GM12873 (cell line): ENCODE results near the gene NCOA1.

ENCODE experiments used
- TF ChIP-seq, protein P1 (sequence below): IDR thresholded peaks from 2 replicates; pipeline ENCODE4 v1.5.1; 2012; ENCODE audit warnings: low read depth, mild to moderate bottlenecking, moderate library complexity, low read length, control low read depth; ENCODE audit not compliant: insufficient read depth; ENCODE audit errors: missing control alignments

Gene NCOA1

DNA sequence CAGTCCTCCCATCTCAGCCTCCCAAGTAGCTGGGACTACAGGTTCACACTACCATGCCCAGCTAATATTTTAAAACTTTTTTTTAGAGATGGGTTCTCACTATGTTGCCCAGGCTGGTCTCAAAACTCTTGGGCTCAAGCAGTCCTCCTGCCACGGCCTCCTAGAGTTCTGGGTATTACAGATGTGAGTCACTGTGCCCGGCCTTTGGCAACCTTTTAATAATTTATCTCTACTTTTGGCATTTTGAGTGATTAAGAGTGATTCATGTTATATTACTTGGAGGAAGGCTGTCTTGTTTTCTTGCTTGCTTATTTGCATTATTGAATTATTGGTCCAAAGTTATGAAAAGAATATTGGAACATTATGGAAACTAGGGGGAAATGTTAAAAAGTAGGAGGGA is 24.3 kb downstream of the NCOA1 start:
- TF ChIP-seq, protein P1, sequence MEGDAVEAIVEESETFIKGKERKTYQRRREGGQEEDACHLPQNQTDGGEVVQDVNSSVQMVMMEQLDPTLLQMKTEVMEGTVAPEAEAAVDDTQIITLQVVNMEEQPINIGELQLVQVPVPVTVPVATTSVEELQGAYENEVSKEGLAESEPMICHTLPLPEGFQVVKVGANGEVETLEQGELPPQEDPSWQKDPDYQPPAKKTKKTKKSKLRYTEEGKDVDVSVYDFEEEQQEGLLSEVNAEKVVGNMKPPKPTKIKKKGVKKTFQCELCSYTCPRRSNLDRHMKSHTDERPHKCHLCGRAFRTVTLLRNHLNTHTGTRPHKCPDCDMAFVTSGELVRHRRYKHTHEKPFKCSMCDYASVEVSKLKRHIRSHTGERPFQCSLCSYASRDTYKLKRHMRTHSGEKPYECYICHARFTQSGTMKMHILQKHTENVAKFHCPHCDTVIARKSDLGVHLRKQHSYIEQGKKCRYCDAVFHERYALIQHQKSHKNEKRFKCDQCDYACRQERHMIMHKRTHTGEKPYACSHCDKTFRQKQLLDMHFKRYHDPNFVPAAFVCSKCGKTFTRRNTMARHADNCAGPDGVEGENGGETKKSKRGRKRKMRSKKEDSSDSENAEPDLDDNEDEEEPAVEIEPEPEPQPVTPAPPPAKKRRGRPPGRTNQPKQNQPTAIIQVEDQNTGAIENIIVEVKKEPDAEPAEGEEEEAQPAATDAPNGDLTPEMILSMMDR, result no peak

- TF ChIP-seq, protein P1, result no peak
These were observed 24.8 kb downstream of the NCOA1 start for GRCh38 chr2:24515831-24516230.

- TF ChIP-seq, protein P1, result no peak
These were observed 26.2 kb downstream of the NCOA1 start for GRCh38 chr2:24517247-24517646.

DNA sequence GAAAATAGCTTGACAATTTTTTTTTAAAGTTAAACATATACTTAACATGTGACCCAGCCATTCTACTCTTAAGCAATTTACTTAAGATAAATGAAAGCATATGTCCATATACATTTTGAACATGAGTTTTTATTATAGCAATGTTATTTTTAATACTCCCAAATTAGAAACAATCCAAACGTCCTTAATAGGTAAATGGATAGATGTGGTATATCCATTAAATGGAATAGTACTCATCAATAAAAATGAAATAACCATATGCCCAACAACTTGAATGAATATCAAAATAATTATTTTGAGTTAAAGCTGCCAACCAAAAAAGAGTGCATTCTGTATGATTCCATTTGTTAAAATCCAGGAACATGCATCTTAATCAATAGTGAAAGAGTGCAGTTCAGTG is 29.1 kb downstream of the NCOA1 start:
- TF ChIP-seq, protein P1, result no peak

DNA sequence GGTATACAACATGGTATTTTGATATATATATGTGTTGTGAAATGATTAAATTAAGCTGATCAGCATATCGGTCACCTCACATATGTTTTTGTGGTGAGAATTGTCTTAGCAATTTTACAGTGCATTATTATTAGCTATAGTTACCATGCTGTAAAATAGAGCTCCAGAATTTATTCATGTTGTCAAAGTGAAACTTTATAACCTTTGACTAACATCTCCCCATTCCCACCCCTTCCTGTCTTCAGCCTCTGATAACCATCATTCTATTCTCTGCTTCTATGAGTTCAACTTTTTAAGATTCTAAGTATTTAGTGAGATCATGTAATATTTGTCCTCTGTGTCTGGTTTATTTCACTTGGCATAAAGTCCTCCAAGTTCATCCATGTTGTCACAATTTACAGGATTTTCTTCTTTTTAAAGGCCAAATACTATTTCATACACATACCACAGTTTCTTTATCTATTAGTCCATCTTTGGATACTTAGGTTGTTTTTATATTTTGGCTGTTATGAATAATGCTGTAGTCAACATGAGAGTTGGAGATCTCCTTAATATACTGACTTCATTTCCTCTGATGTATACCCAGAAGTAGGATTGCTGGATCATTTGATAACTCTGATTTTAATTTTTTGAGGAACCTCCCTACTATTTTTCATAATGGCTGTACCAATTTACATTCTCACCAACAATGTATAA is 30.3 kb downstream of the NCOA1 start:
- TF ChIP-seq, protein P1, result no peak

GRCh38 chr2:24521975-24522639 is 31.1 kb downstream of the NCOA1 start:
- TF ChIP-seq, protein P1, result no peak

DNA sequence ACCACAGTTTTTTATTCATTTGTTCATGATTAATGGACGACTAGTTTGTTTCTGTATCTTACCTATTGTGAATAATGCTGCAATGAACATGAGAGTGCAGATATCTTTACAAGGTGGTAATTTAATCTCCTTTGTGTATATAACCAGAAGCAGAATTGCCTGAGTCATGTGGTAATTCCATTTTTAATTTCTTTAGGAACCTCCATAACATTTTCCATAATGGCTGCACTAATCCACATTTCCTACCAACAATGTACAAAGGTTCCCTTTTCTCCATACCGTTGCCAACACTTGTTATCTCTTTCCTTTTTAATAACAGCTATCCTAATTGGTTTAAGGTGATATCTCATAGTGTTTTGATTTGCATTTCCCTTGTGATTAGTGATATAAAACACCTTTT is 36.5 kb downstream of the NCOA1 start:
- TF ChIP-seq, protein P1, result no peak
